Ovary (tissue), 1 donor: ENCODE measurements around the gene NEURL1B.

Source experiments
- EP300 ChIP-seq: sonication (generic); formaldehyde crosslinking; IDR thresholded peaks from one replicate; pipeline ENCODE4 v1.6.1; 2017; ENCODE audit warnings: antibody characterized with exemption
- POLR2A ChIP-seq: fragments of 450-650 bp; IDR thresholded peaks from one replicate; pipeline ENCODE4 v1.6.1; 2017; ENCODE audit warnings: antibody characterized with exemption, mild to moderate bottlenecking, moderate library complexity

DNA sequence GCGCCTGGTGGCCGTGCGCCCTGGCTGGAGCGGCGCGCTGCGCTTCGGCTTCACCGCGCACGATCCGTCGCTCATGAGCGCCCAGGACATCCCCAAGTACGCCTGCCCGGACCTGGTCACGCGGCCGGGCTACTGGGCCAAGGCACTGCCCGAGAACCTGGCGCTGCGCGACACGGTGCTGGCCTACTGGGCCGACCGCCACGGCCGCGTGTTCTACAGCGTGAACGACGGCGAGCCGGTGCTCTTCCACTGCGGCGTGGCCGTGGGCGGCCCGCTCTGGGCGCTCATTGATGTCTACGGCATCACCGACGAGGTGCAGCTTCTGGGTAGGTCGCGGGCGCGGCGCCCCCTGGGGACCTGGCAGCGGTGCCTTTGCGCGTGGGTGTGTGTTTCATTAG, 28.9 kb downstream of the NEURL1B start:
- no peak for TF ChIP-seq EP300
- no peak for TF ChIP-seq POLR2A
